Prostate gland (tissue), 2 donors: ENCODE results near the gene FBXO45.

ENCODE experiments used
- CTCF ChIP-seq, 4 experiments: fragments of 200-600 bp in 2 of 4; fragments of 450-650 bp in 2 of 4; sonication (generic) in 2 of 4; IDR thresholded peaks; 1 replicate in 3 of 4; 2 replicates in 1 of 4; pipeline ENCODE4 v1.5.1; 2016 to 2019; ENCODE audit warnings: antibody characterized with exemption in 4 of 4, mild to moderate bottlenecking in 2 of 4, moderate library complexity in 2 of 4
- POLR2A ChIP-seq: fragments of 450-650 bp; IDR thresholded peaks from one replicate; pipeline ENCODE4 v1.6.1; 2016; ENCODE audit warnings: antibody characterized with exemption, mild to moderate bottlenecking
- POLR2AphosphoS5 ChIP-seq: sonication (generic); formaldehyde crosslinking; IDR thresholded peaks from one replicate; pipeline ENCODE4 v1.6.1; 2017; ENCODE audit warnings: antibody characterized with exemption

- no peak for TF ChIP-seq CTCF (IDR thresholded peaks at IDR 0.05)
- no peak for TF ChIP-seq POLR2A
- no peak for TF ChIP-seq POLR2AphosphoS5
These were observed 35.2 kb upstream of the FBXO45 start for GRCh38 chr3:196533260-196533681.
